Activated CD8-positive, alpha-beta T cell treated with anti-CD3 and anti-CD28 coated beads, Interleukin-2, amount 10 ng/mL, durations not matched to agents 7 days and 5 days (primary cell): ENCODE results near the gene SLC8B1. TPM values are rescaled to one million over a fixed set of nuclear protein-coding genes. Genes with fewer than 3 reads are reported as not detected.
A peak's percentile ranks its signal among the peaks of the same experiment; 100 is the strongest.

Source experiments
- ATAC-seq: fragments of 150-1000 bp; cut with Tn5 transposase; one replicate; pipeline ENCODE4 v1.10.0; 2021; ENCODE audit warnings: moderate library complexity
- CTCF ChIA-PET: fragments of 350-600 bp; sonication (Branson Sonifier 250); formaldehyde crosslinking; loops from one replicate; lab custom pipeline; 2021; ENCODE audit warnings: antibody characterized with exemption; lab: Charles Lee
- POLR2A ChIA-PET: fragments of 350-600 bp; sonication (Branson Sonifier 250); formaldehyde crosslinking; loops from one replicate; lab custom pipeline; 2021; ENCODE audit warnings: antibody characterized with exemption; lab: Charles Lee
- DNase-seq: peaks from one replicate; pipeline ENCODE4 v3.0.0-alpha.2; 2020
- H3K27ac Mint-ChIP-seq: one replicate; pipeline ENCODE4 v1.8.0; 2021; ENCODE audit warnings: mild to moderate bottlenecking, mixed read lengths
- H3K27me3 Mint-ChIP-seq: one replicate; pipeline ENCODE4 v1.8.0; 2021; ENCODE audit warnings: low read depth, mixed read lengths
- H3K36me3 Mint-ChIP-seq: one replicate; pipeline ENCODE4 v1.8.0; 2021; ENCODE audit warnings: low read depth, mixed read lengths
- H3K4me1 Mint-ChIP-seq: one replicate; pipeline ENCODE4 v1.8.0; 2021; ENCODE audit warnings: low read depth, mixed read lengths
- H3K4me3 Mint-ChIP-seq: one replicate; pipeline ENCODE4 v1.8.0; 2021; ENCODE audit warnings: mild to moderate bottlenecking, mixed read lengths
- H3K9me3 Mint-ChIP-seq: one replicate; pipeline ENCODE4 v1.8.0; 2022; ENCODE audit warnings: mixed read lengths; ENCODE audit not compliant: insufficient read depth
- total RNA-seq, 2 experiments: library from RNA; stranded (reverse); gene quantifications; one replicate each; pipeline ENCODE4 v1.2.3, GENCODE V29; 2021

SLC8B1 gene
- total RNA-seq, 2 experiments from 2014 or later = 23.8 to 24.7 TPM

DNA sequence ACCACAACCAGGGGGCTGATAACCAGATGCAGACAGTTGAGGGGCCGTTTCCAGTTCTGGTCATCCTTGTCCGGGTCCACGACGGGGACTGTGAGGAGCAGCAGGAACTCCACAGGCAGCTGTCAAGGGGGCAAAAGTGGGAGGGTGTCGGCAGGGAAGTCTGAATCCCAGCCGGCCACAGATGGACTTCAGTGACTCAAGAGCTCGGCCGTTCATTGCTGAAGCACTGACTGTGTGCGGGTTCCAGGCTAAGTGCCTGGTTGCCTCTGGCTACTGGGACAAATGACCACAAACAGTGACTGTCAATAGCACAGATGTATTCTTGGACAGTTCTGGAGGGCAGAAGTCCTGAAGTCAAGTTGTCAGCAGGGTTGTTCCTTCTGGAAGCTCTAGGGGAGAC lies 19.6 kb downstream of the SLC8B1 start:
- ATAC-seq = no peak
- H3K4me3 Mint-ChIP-seq = no peak overlapping the region
- H3K9me3 Mint-ChIP-seq = no peaks in the 10 kb centered on the region
- H3K36me3 Mint-ChIP-seq = peaks cover 40% of the 10 kb centered on the region
- ChIA-PET CTCF (interaction anchor here (1.1 kb wide), 1 partner anchor 17 kb away, joined by 3 read pairs; no protein-coding TSS in a partner anchor), POLR2A (interaction anchor here (0.5 kb wide), 1 partner anchor 13 kb away, joined by 3 read pairs; no protein-coding TSS in a partner anchor)
- peaks cover 2% of the 10 kb centered on the region for H3K4me1 Mint-ChIP-seq
- DNase-seq = no peak
- H3K27me3 Mint-ChIP-seq = no peaks in the 10 kb centered on the region
- H3K27ac Mint-ChIP-seq = no peak overlapping the region

DNA sequence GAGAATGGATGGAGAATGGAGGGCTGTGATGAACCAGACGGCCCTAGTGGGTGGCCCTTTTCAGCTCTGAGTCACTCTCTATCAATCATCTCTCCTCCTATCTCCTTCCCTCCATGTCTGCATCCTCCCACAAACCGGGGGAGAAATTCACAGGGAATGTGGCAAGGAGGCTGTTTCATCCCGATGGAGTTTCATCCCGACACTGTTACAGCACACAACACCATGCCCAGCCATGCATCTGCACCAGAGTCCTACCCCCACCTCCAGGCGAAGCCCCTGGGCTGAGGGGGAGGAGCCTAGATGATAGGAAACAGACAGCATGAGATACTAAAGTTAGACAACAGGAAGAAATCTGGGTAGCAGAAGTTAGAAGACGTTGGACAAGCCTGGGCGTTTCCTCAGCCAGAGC lies 20.8 kb downstream of the SLC8B1 start:
- H3K9me3 Mint-ChIP-seq = no peaks in the 10 kb centered on the region
- ATAC-seq (no peak), DNase-seq (no peak)
- peak overlapping the region; percentile 36 for H3K27ac Mint-ChIP-seq
- peaks cover 38% of the 10 kb centered on the region for H3K36me3 Mint-ChIP-seq
- H3K27me3 Mint-ChIP-seq = no peaks in the 10 kb centered on the region
- ChIA-PET CTCF (interaction anchor here (1.1 to 1.6 kb wide), 2 partner anchors 10 to 111 kb away, joined by 3 to 4 read pairs; no protein-coding TSS in a partner anchor), POLR2A (no interaction called here)
- no peak overlapping the region for H3K4me3 Mint-ChIP-seq
- H3K4me1 Mint-ChIP-seq = peaks cover 3% of the 10 kb centered on the region

DNA sequence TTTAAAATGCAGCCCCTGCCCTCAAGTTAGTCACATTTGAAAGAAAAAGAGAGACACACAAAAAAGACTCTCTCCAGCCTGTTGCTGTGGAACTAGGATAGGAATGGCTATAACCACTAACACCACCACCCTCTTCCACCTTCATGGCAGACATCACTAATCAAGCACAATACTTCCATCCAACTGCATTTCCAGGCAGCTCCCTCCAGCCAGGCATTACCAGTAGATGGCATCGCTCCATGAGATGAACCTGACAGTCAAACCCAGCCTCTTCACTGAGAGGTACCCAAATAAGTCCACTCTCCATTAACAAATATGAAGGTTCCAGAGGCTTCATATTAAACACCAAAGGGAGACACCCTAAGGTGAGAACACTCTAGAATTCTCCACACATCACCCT lies 24.4 kb downstream of the SLC8B1 start:
- H3K9me3 Mint-ChIP-seq = no peaks in the 10 kb centered on the region
- H3K27me3 Mint-ChIP-seq = no peaks in the 10 kb centered on the region
- no peak overlapping the region for H3K4me3 Mint-ChIP-seq
- peaks cover 3% of the 10 kb centered on the region for H3K4me1 Mint-ChIP-seq
- ChIA-PET POLR2A (no interaction called here), CTCF (interaction anchor here (0.6 to 1.8 kb wide), 2 partner anchors 115 to 136 kb away, joined by 4 to 7 read pairs; no protein-coding TSS in a partner anchor)
- H3K36me3 Mint-ChIP-seq = peaks cover 34% of the 10 kb centered on the region
- ATAC-seq (no peak), DNase-seq (no peak)
- no peak overlapping the region for H3K27ac Mint-ChIP-seq

DNA sequence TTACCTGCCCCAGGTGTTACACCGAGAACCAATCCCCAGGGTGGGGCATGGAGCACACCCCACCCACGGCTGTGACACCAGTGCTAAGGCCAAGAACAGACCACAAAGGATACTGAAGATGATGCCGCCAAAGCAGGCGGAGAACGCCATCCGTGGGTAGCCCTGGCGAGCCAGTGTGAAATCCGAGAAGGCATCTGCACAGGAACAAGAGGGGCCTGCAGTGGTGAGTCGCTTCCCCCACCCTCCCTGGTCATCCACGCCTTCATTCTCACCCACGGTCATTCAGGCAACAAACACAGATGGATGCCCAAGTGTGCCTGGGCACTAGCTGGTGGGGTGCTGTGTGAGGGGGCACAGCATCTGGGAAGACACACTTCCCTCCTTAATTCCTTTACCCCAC lies 28.5 kb downstream of the SLC8B1 start:
- no peaks in the 10 kb centered on the region for H3K9me3 Mint-ChIP-seq
- no peaks in the 10 kb centered on the region for H3K27me3 Mint-ChIP-seq
- H3K27ac Mint-ChIP-seq = no peak overlapping the region
- ATAC-seq = no peak
- POLR2A ChIA-PET = no interaction called here
- H3K4me1 Mint-ChIP-seq = peaks cover 22% of the 10 kb centered on the region
- no peak for DNase-seq
- peaks cover 49% of the 10 kb centered on the region for H3K36me3 Mint-ChIP-seq
- H3K4me3 Mint-ChIP-seq = no peak overlapping the region
- CTCF ChIA-PET = no interaction called here

DNA sequence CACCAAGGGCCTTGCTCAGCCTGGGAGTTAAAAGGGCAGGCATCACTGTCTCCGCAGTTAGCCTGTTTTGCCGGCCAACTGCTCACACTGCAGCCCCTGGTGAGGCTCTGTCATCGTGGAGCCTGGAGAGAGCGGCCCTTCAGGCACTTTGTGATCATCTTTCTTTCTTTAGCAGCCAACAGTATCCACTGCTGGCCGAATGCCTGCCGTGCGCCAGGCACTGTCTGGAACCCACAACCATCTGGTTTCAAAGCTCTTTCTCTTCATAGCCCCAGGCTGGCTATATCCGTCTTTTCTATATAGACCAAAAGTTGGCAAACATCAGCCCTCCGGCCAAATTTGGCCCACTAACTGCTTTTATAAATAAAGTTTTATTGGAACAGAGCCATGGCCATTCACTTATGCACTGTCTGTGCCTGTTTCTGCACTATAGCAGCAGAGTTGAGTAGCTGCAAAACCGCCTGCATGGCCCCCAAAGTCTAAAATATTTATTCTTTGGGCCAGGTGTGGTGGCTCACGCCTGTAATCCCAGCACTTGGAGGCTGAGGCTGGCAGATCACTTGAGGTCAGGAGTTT lies 29.5 kb downstream of the SLC8B1 start:
- POLR2A ChIA-PET = interaction anchor here (0.8 kb wide), 1 partner anchor 312 kb away, joined by 3 read pairs; no protein-coding TSS in a partner anchor
- H3K27ac Mint-ChIP-seq = no peak overlapping the region
- no peak for DNase-seq
- no peak for ATAC-seq
- CTCF ChIA-PET = no interaction called here
- no peaks in the 10 kb centered on the region for H3K9me3 Mint-ChIP-seq
- H3K27me3 Mint-ChIP-seq = no peaks in the 10 kb centered on the region
- H3K36me3 Mint-ChIP-seq = peaks cover 46% of the 10 kb centered on the region
- H3K4me3 Mint-ChIP-seq = no peak overlapping the region
- H3K4me1 Mint-ChIP-seq = peaks cover 21% of the 10 kb centered on the region

DNA sequence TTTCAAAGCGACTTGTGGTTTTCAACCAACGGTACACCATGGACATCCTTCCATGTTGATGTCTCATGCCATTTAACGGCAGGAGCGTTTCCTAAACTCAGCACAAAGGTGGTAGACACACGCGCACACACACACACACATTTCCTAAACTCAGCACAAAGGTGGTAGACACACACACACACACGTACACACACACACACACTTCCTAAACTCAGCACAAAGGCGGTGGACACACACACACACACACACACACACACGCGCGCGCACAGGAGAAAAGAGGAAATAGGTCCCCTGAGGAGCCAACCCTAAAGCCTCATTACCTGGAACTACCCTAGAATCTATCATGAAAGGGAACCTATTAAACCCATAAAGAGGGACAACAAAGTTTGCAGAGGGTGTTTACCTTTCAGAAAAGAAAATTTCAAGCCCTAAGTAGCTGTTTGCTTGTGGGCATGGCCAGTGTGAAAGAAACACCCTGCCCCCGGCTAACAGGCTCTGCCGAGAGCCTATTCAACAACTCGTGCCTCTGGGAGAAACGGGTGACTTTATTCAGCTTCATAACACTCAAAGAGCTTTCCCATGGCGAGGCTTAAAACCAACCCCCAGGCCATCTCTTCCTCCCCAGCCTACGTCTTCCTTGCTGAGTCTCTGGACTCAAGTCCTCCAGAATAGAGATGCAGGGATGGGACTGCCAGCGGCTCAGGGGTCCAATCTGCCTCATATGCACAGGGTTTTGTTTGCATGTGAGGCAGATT lies 31.8 kb downstream of the SLC8B1 start:
- Mint-ChIP-seq H3K27me3 (no peaks in the 10 kb centered on the region), H3K36me3 (peaks cover 38% of the 10 kb centered on the region), H3K4me1 (peaks cover 20% of the 10 kb centered on the region), H3K9me3 (no peaks in the 10 kb centered on the region), H3K4me3 (no peak overlapping the region), H3K27ac (peak overlapping the region; percentile 71)
- peak; percentile 27 for ATAC-seq
- peak; percentile 54 for DNase-seq
- CTCF ChIA-PET = no interaction called here
- POLR2A ChIA-PET = no interaction called here

DNA sequence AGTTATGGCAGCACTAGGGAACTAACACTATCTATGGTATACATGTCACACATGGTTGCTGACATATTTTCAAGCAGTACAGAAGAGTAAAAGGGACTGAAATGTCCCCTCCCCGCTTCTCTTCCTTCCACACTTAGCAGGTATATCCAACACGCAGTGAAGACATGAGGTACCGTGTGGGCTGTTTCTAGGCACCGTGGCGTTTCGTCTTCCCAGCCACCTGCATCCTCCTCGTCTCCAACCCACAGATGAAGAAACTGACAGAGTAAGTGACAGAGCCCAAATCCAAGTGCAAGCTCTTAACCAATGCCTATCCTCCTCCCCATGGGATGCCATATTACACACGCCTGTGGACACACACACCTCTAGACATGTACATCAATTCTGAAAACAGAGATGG lies 32.4 kb downstream of the SLC8B1 start:
- peak overlapping the region; percentile 71 for H3K27ac Mint-ChIP-seq
- no peaks in the 10 kb centered on the region for H3K9me3 Mint-ChIP-seq
- H3K27me3 Mint-ChIP-seq = no peaks in the 10 kb centered on the region
- H3K4me1 Mint-ChIP-seq = peaks cover 20% of the 10 kb centered on the region
- H3K36me3 Mint-ChIP-seq = peaks cover 36% of the 10 kb centered on the region
- ATAC-seq = no peak
- POLR2A ChIA-PET = no interaction called here
- H3K4me3 Mint-ChIP-seq = no peak overlapping the region
- no peak for DNase-seq
- CTCF ChIA-PET = interaction anchor here (1.1 kb wide), 1 partner anchor 41 kb away, joined by 3 read pairs; no protein-coding TSS in a partner anchor

DNA sequence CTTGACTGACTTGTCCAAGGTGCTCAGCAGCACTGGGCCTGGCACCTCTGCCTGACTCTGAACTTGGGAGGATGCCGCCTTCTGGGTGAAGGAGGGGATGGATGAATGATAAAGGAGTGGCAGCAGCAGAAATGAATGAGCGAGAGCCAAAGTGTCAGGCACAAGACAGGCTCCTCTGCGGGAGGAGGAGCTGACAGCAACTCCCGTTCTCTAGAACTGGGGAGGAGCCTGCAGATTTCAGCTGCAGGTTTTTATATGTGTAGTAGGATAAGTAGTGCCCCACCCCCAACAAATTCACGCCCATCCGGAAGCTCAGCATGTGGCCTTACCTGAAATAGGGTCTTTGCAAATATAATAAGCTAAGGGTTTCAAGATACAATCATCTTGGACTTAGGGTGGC lies 33.1 kb downstream of the SLC8B1 start:
- H3K9me3 Mint-ChIP-seq = no peaks in the 10 kb centered on the region
- H3K27ac Mint-ChIP-seq = no peak overlapping the region
- POLR2A ChIA-PET = no interaction called here
- peaks cover 20% of the 10 kb centered on the region for H3K4me1 Mint-ChIP-seq
- DNase-seq = no peak
- CTCF ChIA-PET = interaction anchor here (1.1 kb wide), 1 partner anchor 40 kb away, joined by 3 read pairs; no protein-coding TSS in a partner anchor
- peaks cover 33% of the 10 kb centered on the region for H3K36me3 Mint-ChIP-seq
- ATAC-seq = no peak
- no peaks in the 10 kb centered on the region for H3K27me3 Mint-ChIP-seq
- no peak overlapping the region for H3K4me3 Mint-ChIP-seq

DNA sequence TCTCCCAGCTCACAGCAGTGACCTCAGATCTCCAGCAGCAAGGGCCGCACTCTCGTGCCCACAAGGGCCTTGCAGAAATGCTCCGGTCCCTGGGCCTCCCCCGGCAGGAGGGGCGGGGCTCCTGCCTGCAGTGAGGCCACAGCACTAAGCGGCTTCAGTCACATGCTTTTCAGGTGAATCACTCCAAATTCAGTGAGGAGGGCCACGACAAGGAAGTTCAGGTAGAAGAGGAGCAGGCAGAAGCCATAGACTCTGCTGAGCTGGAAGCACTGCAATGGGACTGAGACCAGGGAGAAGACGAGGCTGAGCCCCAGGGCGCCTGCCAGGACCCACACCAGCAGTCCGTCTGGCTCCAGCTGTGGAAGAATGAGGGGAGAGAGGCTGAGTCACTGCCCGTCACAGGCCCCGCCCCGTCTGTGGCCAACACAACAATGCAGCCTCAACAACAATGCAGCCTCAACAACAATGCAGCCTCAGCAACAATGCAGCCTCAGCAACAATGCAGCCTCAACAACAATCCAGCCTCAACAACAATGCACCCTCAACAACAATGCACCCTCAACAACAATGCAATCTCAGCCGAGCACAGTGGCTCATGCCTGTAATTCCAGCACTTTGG lies 35.2 kb downstream of the SLC8B1 start:
- ATAC-seq (no peak), DNase-seq (no peak)
- POLR2A ChIA-PET = no interaction called here
- CTCF ChIA-PET = interaction anchor here (1.0 kb wide), 1 partner anchor 75 kb away, joined by 3 read pairs; no protein-coding TSS in a partner anchor
- Mint-ChIP-seq H3K4me1 (peaks cover 20% of the 10 kb centered on the region), H3K36me3 (peaks cover 25% of the 10 kb centered on the region), H3K27me3 (no peaks in the 10 kb centered on the region), H3K9me3 (no peaks in the 10 kb centered on the region), H3K4me3 (no peak overlapping the region), H3K27ac (no peak overlapping the region)

DNA sequence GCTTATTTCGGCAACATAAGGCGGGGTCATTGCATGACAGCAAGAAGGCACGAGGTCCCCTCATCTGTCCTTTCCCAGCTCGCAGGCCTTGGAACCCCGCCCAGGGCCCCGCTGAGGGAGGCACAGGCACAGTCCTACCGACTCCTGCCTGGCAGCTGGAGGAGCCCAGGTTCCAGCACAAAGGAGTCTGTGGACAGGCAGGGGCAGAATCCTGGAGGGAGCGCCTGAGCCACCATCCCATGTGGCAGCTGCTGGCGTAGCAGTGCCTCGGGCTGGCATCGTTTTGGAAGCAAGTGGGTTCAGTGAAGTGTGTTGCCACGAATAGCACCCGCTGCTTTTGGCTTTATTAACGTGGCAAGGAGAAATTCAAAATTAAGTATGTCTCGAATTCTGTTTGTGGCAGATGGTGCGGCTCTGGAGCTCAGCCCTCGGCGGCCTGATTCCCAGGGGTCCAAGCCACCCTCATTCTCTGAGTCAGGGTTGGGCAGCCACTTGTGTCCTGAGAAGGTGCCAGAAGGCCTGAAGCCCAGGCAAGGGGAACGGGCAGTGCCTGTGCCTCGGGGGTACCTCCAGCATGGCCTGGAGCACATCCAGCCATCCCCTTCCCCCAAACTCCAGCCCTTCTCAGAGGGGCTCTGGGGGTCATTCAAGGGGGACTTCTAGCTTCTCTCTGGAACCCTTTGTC lies 35.9 kb downstream of the SLC8B1 start:
- DNase-seq (no peak), ATAC-seq (no peak)
- Mint-ChIP-seq H3K4me1 (peaks cover 20% of the 10 kb centered on the region), H3K4me3 (no peak overlapping the region), H3K9me3 (no peaks in the 10 kb centered on the region), H3K27me3 (no peaks in the 10 kb centered on the region), H3K36me3 (peaks cover 24% of the 10 kb centered on the region), H3K27ac (no peak overlapping the region)
- ChIA-PET CTCF (interaction anchor here (1.0 kb wide), 1 partner anchor 74 kb away, joined by 3 read pairs; no protein-coding TSS in a partner anchor), POLR2A (no interaction called here)

DNA sequence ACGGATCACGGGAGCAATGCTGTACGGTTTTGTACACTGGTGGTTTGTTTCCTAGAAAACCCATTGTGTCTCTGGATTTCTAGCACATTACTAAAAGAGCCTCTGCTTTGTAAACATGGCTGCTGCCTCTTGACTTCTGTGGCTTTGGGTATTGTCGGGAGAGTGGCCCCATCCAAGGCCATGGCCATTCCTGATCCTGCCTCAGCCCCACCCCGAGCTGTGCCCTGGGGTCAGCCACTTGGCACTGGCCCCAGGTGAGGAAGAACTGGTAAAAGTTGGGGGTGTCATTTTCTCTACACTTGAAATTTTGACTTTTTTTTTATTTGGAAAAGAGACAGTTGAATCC lies 36.5 kb downstream of the SLC8B1 start:
- no peak overlapping the region for H3K4me3 Mint-ChIP-seq
- H3K27ac Mint-ChIP-seq = no peak overlapping the region
- ATAC-seq (no peak), DNase-seq (no peak)
- H3K36me3 Mint-ChIP-seq = peaks cover 19% of the 10 kb centered on the region
- no peaks in the 10 kb centered on the region for H3K9me3 Mint-ChIP-seq
- H3K27me3 Mint-ChIP-seq = no peaks in the 10 kb centered on the region
- H3K4me1 Mint-ChIP-seq = peaks cover 15% of the 10 kb centered on the region
- CTCF ChIA-PET = interaction anchor here (1.0 kb wide), 1 partner anchor 73 kb away, joined by 3 read pairs; no protein-coding TSS in a partner anchor
- POLR2A ChIA-PET = no interaction called here
